Suprapubic skin (tissue), 4 donors: Measurements from ENCODE around the gene CTNNA1. TPM values are rescaled to one million over a fixed set of nuclear protein-coding genes. Genes with fewer than 3 reads are reported as not detected.

ENCODE experiments used
- DNase-seq, 2 donors: peaks; one replicate each; pipeline ENCODE4 v3.0.0-alpha.2; 2019; ENCODE audit warnings: low spot score in 2 of 2
- H3K27ac ChIP-seq: fragments of 200-600 bp; sonication (generic); one replicate; pipeline ENCODE4 v1.5.1; 2019
- H3K27me3 ChIP-seq: fragments of 200-600 bp; sonication (generic); one replicate; pipeline ENCODE4 v1.5.1; 2019
- H3K36me3 ChIP-seq: fragments of 200-600 bp; sonication (generic); one replicate; pipeline ENCODE4 v1.5.1; 2019
- H3K4me1 ChIP-seq: fragments of 200-600 bp; sonication (generic); one replicate; pipeline ENCODE4 v1.5.1; 2019
- H3K4me3 ChIP-seq: fragments of 200-600 bp; sonication (generic); one replicate; pipeline ENCODE4 v1.5.1; 2019; ENCODE audit warnings: mild to moderate bottlenecking
- H3K9me3 ChIP-seq: fragments of 200-600 bp; sonication (generic); one replicate; pipeline ENCODE4 v1.5.1; 2019
- EP300 ChIP-seq: sonication (generic); formaldehyde crosslinking; IDR thresholded peaks from one replicate; pipeline ENCODE4 v1.6.1; 2017; ENCODE audit warnings: antibody characterized with exemption
- POLR2A ChIP-seq, 2 donors: fragments of 450-650 bp; IDR thresholded peaks; one replicate each; pipeline ENCODE4 v1.6.1; 2017; ENCODE audit warnings: antibody characterized with exemption in 2 of 2, mild to moderate bottlenecking in 2 of 2, moderate library complexity in 2 of 2
- POLR2AphosphoS5 ChIP-seq, 3 donors: sonication (generic); formaldehyde crosslinking; IDR thresholded peaks; one replicate each; pipeline ENCODE4 v1.6.1; 2017; ENCODE audit warnings: antibody characterized with exemption in 3 of 3
- WGBS: methylation state at CpG from one replicate; pipeline ENCODE4 v1.1.5; 2018; 5-methylcytosine and 5-hydroxymethylcytosine counted together
- total RNA-seq, 4 donors: library from RNA; depleted of rRNA; stranded (reverse); fragments of >200 nt; gene quantifications; one replicate each; pipeline ENCODE4 v1.1.0, GENCODE V29; 2016
- TF ChIP-seq, protein P1 (sequence below), 2 donors: fragments of 200-600 bp in 1 of 2; fragments of 450-650 bp in 1 of 2; sonication (generic) in 1 of 2; IDR thresholded peaks; one replicate each; pipeline ENCODE4 v1.5.1; 2016 to 2019; ENCODE audit warnings: antibody characterized with exemption in 2 of 2, mild to moderate bottlenecking in 1 of 2, moderate library complexity in 1 of 2

Gene CTNNA1
- total RNA-seq, 4 donors from 2014 or later: 260 to 332 (median 279) TPM

DNA sequence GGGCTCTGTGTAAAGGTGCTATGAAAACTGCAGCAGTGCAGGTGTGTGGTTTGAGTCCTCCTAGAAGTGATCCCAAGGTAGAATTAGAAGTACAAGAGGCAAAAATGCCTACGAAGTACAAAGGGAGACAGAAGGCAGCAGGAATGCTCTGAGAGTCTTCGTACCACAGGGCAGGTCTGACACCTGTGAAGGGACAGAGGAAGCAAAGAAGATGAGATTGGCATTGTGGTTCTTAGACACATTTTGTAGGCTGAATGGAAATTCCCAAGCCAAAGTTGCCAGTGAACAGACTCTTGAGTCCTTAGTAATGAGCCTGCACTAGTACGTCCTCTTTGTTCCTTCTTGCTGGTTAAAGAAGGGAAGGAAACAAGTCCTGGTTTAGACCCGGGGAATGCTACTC, 123.6 kb downstream of the CTNNA1 start:
- no peak for TF ChIP-seq POLR2A (IDR thresholded peaks at IDR 0.05)
- TF ChIP-seq POLR2AphosphoS5 (IDR thresholded peaks at IDR 0.05): no peak
- TF ChIP-seq, protein P1, sequence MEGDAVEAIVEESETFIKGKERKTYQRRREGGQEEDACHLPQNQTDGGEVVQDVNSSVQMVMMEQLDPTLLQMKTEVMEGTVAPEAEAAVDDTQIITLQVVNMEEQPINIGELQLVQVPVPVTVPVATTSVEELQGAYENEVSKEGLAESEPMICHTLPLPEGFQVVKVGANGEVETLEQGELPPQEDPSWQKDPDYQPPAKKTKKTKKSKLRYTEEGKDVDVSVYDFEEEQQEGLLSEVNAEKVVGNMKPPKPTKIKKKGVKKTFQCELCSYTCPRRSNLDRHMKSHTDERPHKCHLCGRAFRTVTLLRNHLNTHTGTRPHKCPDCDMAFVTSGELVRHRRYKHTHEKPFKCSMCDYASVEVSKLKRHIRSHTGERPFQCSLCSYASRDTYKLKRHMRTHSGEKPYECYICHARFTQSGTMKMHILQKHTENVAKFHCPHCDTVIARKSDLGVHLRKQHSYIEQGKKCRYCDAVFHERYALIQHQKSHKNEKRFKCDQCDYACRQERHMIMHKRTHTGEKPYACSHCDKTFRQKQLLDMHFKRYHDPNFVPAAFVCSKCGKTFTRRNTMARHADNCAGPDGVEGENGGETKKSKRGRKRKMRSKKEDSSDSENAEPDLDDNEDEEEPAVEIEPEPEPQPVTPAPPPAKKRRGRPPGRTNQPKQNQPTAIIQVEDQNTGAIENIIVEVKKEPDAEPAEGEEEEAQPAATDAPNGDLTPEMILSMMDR (IDR thresholded peaks at IDR 0.05): no peak
- TF ChIP-seq EP300: no peak
- H3K27me3 ChIP-seq: no peaks in the 10 kb centered on the region
- H3K27ac ChIP-seq: no peak overlapping the region
- no peaks in the 10 kb centered on the region for H3K9me3 ChIP-seq
- H3K4me1 ChIP-seq: peaks cover 44% of the 10 kb centered on the region
- no peaks in the 10 kb centered on the region for H3K36me3 ChIP-seq
- no peak overlapping the region for H3K4me3 ChIP-seq
- DNase-seq: no peak
- WGBS: 96% methylated on average over 4 of the region's 4 CpGs

DNA sequence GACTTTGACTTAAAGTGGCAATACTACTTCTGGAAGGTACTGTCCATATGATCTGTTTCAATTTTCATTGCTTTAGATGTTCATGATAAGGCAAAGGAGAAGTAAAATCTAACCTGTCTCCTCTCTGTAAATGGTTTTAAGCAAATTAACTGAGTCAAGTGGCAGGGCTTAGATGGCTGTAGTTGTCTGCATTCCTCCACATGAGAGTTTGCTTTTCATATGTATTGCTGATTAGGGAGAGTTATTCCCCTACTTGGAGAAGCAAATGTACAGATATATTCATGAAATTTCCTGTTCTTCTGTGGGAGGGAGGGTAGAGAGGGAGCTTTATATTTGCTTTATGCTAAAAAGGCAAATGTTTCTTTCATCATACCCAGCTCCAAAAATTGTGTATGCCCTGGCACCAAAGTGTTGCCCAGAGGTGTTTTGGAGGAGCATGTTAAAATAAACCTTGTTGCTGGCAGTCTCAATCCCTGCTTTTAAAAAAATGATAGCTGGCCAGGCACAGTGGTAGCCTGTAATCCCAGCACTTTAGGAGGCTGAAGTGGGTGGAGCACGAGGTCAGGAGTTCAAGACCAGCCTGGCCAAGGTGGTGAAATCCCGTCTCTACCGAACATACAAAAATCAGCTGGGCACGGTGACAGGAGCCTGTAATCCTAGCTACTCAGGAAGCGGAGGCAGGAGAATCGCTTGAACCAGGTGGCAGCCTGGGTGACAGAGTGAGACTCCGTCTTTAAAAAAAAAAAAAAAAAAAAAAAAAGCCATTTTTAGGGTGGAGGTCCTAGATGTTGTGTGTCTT, 125.4 kb downstream of the CTNNA1 start:
- H3K27me3 ChIP-seq: no peaks in the 10 kb centered on the region
- no peak overlapping the region for H3K4me3 ChIP-seq
- no peaks in the 10 kb centered on the region for H3K9me3 ChIP-seq
- no peaks in the 10 kb centered on the region for H3K36me3 ChIP-seq
- 47% methylated on average over 7 of the region's 7 CpGs for WGBS
- H3K27ac ChIP-seq: no peak overlapping the region
- DNase-seq: no peak
- TF ChIP-seq, protein P1 (IDR thresholded peaks at IDR 0.05): no peak
- no peak for TF ChIP-seq POLR2A (IDR thresholded peaks at IDR 0.05)
- TF ChIP-seq EP300: no peak
- no peak for TF ChIP-seq POLR2AphosphoS5 (IDR thresholded peaks at IDR 0.05)
- H3K4me1 ChIP-seq: peaks cover 35% of the 10 kb centered on the region

DNA sequence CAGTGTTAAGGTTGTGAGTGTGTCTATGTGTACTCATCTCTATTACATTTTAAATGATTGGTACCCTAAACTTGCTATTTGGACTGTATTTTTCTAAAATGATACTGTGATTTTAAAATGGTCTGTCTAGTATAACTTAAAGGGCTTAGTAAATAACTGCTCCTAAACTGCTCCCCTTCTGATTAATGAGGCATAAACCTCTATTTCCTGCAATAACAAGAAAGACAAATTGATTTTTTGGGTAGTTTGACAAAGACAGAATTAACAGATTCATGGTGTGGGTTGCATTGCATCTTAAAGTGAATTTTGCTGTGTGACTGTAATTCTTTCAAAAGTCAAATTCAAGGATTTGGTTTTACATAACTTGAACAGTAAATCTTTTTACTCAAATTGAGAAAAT, 130.0 kb downstream of the CTNNA1 start:
- Histone ChIP-seq H3K27ac (no peak overlapping the region), H3K27me3 (no peaks in the 10 kb centered on the region), H3K9me3 (no peaks in the 10 kb centered on the region), H3K36me3 (peaks cover 15% of the 10 kb centered on the region), H3K4me3 (no peak overlapping the region), H3K4me1 (peaks cover 17% of the 10 kb centered on the region)
- TF ChIP-seq, protein P1 (IDR thresholded peaks at IDR 0.05): no peak
- TF ChIP-seq POLR2A (IDR thresholded peaks at IDR 0.05): no peak
- TF ChIP-seq POLR2AphosphoS5 (IDR thresholded peaks at IDR 0.05): no peak
- no peak for TF ChIP-seq EP300
- no peak for DNase-seq

DNA sequence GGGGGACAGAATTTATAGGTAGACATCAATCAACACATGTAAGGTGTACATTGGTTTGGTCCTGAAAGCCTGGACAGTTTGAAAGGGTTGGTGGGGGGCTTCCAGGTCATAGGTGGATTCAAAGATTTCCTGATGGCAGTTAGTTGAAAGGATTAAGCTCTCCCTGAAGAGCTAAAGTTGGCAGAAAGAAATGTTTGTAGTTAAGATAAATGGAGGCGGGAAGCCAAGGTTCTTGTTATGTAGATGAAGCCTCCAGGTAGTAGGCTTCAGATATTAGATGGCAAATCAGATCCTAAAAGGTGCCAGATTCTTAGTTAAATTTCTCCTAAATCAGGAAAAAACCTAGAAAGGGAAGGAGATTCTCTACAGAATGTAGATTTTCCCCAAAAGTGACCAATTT, 130.9 kb downstream of the CTNNA1 start:
- Histone ChIP-seq H3K9me3 (no peaks in the 10 kb centered on the region), H3K36me3 (peaks cover 24% of the 10 kb centered on the region), H3K4me3 (no peak overlapping the region), H3K27ac (no peak overlapping the region), H3K27me3 (no peaks in the 10 kb centered on the region), H3K4me1 (peaks cover 8% of the 10 kb centered on the region)
- no peak for DNase-seq
- WGBS: 63% methylated on average over 1 of the region's 1 CpG
- no peak for TF ChIP-seq EP300
- TF ChIP-seq, protein P1 (IDR thresholded peaks at IDR 0.05): no peak
- TF ChIP-seq POLR2A (IDR thresholded peaks at IDR 0.05): no peak
- no peak for TF ChIP-seq POLR2AphosphoS5 (IDR thresholded peaks at IDR 0.05)

DNA sequence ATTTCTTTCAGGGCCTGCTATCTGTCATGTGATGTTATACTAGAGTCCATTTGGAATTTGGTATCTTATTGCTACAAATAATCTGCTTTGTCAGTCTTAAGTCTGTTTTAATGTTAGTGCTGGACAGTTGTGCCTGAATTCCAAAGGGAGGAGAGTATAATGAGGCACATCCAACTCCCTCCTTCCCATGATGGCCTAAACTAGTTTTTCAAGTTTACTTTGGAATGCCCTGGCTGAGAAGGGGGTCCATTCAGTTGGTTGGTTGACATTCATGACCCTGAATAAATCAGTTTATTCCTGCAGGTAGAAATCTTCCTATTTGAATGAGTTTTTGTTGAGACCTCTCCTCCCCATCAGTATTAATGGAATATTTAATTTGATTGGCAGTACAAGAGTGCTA, 131.3 kb downstream of the CTNNA1 start:
- DNase-seq: no peak
- H3K36me3 ChIP-seq: peaks cover 28% of the 10 kb centered on the region
- peaks cover 5% of the 10 kb centered on the region for H3K4me1 ChIP-seq

More for the DNA sequence above, 131.3 kb downstream of the CTNNA1 start:
- Histone ChIP-seq H3K27ac (no peak overlapping the region), H3K4me3 (no peak overlapping the region), H3K27me3 (no peaks in the 10 kb centered on the region), H3K9me3 (no peaks in the 10 kb centered on the region)
- no peak for TF ChIP-seq POLR2A (IDR thresholded peaks at IDR 0.05)
- TF ChIP-seq, protein P1 (IDR thresholded peaks at IDR 0.05): no peak
